Activated CD4-positive, alpha-beta T cell treated with anti-CD3 and anti-CD28 coated beads, Interleukin-2, amount 50 U/mL, for 48 hours (primary cell): ENCODE measurements around the gene PLAGL1.

Source experiments
- DNase-seq, 2 experiments: peaks; one replicate each; pipeline ENCODE4 v3.0.0-alpha.2; 2020

Gene PLAGL1

GRCh38 chr6:144008846-144009245 lies 787 bp upstream of the PLAGL1 start:
- DNase-seq = no peak

GRCh38 chr6:144007478-144008119 lies 460 bp downstream of the PLAGL1 start:
- DNase-seq = peak; percentile 16 to 18

GRCh38 chr6:144006736-144007477 lies 1.2 kb downstream of the PLAGL1 start:
- peak in 1 of 2 experiments; percentile 6 for DNase-seq

GRCh38 chr6:143999406-143999805 lies 8.7 kb downstream of the PLAGL1 start:
- no peak for DNase-seq

GRCh38 chr6:143998686-143999085 lies 9.4 kb downstream of the PLAGL1 start:
- DNase-seq = no peak

- no peak for DNase-seq
These were observed 14.0 kb downstream of the PLAGL1 start for GRCh38 chr6:143993965-143994646.

- DNase-seq = no peak
These were observed 15.8 kb downstream of the PLAGL1 start for GRCh38 chr6:143992285-143992684.

- no peak for DNase-seq
These were observed 21.5 kb downstream of the PLAGL1 start for GRCh38 chr6:143986463-143987065.

- no peak for DNase-seq
These were observed 23.4 kb downstream of the PLAGL1 start for GRCh38 chr6:143984666-143985065.

- DNase-seq = no peak
These were observed 25.1 kb downstream of the PLAGL1 start for GRCh38 chr6:143982968-143983367.

GRCh38 chr6:143980921-143981320 lies 27.1 kb downstream of the PLAGL1 start:
- no peak for DNase-seq

GRCh38 chr6:143976806-143977349 lies 31.2 kb downstream of the PLAGL1 start:
- DNase-seq = no peak

- DNase-seq = no peak
These were observed 34.0 kb downstream of the PLAGL1 start for GRCh38 chr6:143974089-143974488.

GRCh38 chr6:143973097-143973966 lies 34.7 kb downstream of the PLAGL1 start:
- DNase-seq = no peak

- no peak for DNase-seq
These were observed 36.4 kb downstream of the PLAGL1 start for GRCh38 chr6:143971482-143972205.

GRCh38 chr6:143970456-143971218 lies 37.4 kb downstream of the PLAGL1 start:
- no peak for DNase-seq

GRCh38 chr6:143969077-143969476 lies 39.0 kb downstream of the PLAGL1 start:
- DNase-seq = no peak

- no peak for DNase-seq
These were observed 40.2 kb downstream of the PLAGL1 start for GRCh38 chr6:143967706-143968376.

GRCh38 chr6:143966312-143966711 lies 41.7 kb downstream of the PLAGL1 start:
- no peak for DNase-seq
